Mucosa of stomach (tissue), 1 donor: ENCODE results near the gene P2RX5.
"Not testable (repeated sequence)": the region's sequence is repeated elsewhere in the genome, so short reads cannot be mapped to it uniquely, and the experiment has no call there.

Experiments
- H3K27me3 ChIP-seq: one replicate; pipeline ENCODE4 v1.7.0; 2013; ENCODE audit warnings: mild to moderate bottlenecking, low read length; ENCODE audit not compliant: control insufficient read depth, insufficient read depth
- H3K36me3 ChIP-seq: one replicate; pipeline ENCODE4 v1.7.0; 2013; ENCODE audit warnings: low read length; ENCODE audit not compliant: control insufficient read depth, insufficient read depth
- H3K4me1 ChIP-seq: one replicate; pipeline ENCODE4 v1.7.0; 2013; ENCODE audit warnings: mild to moderate bottlenecking, low read length; ENCODE audit not compliant: control insufficient read depth, insufficient read depth
- H3K4me3 ChIP-seq: one replicate; pipeline ENCODE4 v1.7.0; 2013; ENCODE audit warnings: low read length
- H3K9ac ChIP-seq: one replicate; pipeline ENCODE4 v1.7.0; 2013; ENCODE audit warnings: mild to moderate bottlenecking, low read length, moderate library complexity
- H3K9me3 ChIP-seq: one replicate; pipeline ENCODE4 v1.7.0; 2013; ENCODE audit warnings: mild to moderate bottlenecking, low read length, moderate library complexity; ENCODE audit not compliant: control insufficient read depth
- donor health status: Pancreatic carcinoma.

Gene P2RX5

GRCh38 chr17:3705718-3705984, 9.7 kb upstream of the P2RX5 start:
- not testable (repeated sequence) for H3K36me3 ChIP-seq, H3K27me3 ChIP-seq, H3K9ac ChIP-seq, H3K9me3 ChIP-seq, H3K4me1 ChIP-seq, H3K4me3 ChIP-seq

- H3K4me1 ChIP-seq: no peaks in the 10 kb centered on the region
- H3K4me3 ChIP-seq: no peak overlapping the region
- H3K9ac ChIP-seq: no peak overlapping the region
- no peaks in the 10 kb centered on the region for H3K9me3 ChIP-seq
- no peaks in the 10 kb centered on the region for H3K36me3 ChIP-seq
- no peaks in the 10 kb centered on the region for H3K27me3 ChIP-seq
Measured at GRCh38 chr17:3704931-3705717, 9.2 kb upstream of the P2RX5 start.

GRCh38 chr17:3702041-3702539, 6.1 kb upstream of the P2RX5 start:
- not testable (repeated sequence) for H3K9ac ChIP-seq, H3K4me3 ChIP-seq, H3K36me3 ChIP-seq, H3K4me1 ChIP-seq, H3K27me3 ChIP-seq, H3K9me3 ChIP-seq

- Histone ChIP-seq H3K9me3 (no peaks in the 10 kb centered on the region), H3K4me3 (no peak overlapping the region), H3K4me1 (peaks cover 10% of the 10 kb centered on the region), H3K9ac (no peak overlapping the region), H3K27me3 (peaks cover 26% of the 10 kb centered on the region), H3K36me3 (no peaks in the 10 kb centered on the region)
Measured at GRCh38 chr17:3699951-3700350, 4.0 kb upstream of the P2RX5 start.

GRCh38 chr17:3698139-3698538, 2.2 kb upstream of the P2RX5 start:
- no peak overlapping the region for H3K9ac ChIP-seq
- peaks cover 32% of the 10 kb centered on the region for H3K27me3 ChIP-seq
- no peaks in the 10 kb centered on the region for H3K9me3 ChIP-seq
- H3K4me3 ChIP-seq: no peak overlapping the region
- peaks cover 10% of the 10 kb centered on the region for H3K4me1 ChIP-seq
- H3K36me3 ChIP-seq: no peaks in the 10 kb centered on the region

GRCh38 chr17:3697103-3697476, 1.1 kb upstream of the P2RX5 start:
- H3K4me1 ChIP-seq: peaks cover 10% of the 10 kb centered on the region
- H3K4me3 ChIP-seq: no peak overlapping the region
- peaks cover 32% of the 10 kb centered on the region for H3K27me3 ChIP-seq
- H3K9ac ChIP-seq: no peak overlapping the region
- H3K9me3 ChIP-seq: no peaks in the 10 kb centered on the region
- no peaks in the 10 kb centered on the region for H3K36me3 ChIP-seq

GRCh38 chr17:3695129-3695722, 729 bp downstream of the P2RX5 start:
- H3K9me3 ChIP-seq: no peaks in the 10 kb centered on the region
- no peak overlapping the region for H3K4me3 ChIP-seq
- H3K9ac ChIP-seq: no peak overlapping the region
- peaks cover 10% of the 10 kb centered on the region for H3K4me1 ChIP-seq
- peaks cover 41% of the 10 kb centered on the region for H3K27me3 ChIP-seq
- no peaks in the 10 kb centered on the region for H3K36me3 ChIP-seq

- Histone ChIP-seq H3K9me3 (no peaks in the 10 kb centered on the region), H3K27me3 (peaks cover 41% of the 10 kb centered on the region), H3K9ac (no peak overlapping the region), H3K36me3 (no peaks in the 10 kb centered on the region), H3K4me1 (peaks cover 10% of the 10 kb centered on the region), H3K4me3 (no peak overlapping the region)
Measured at GRCh38 chr17:3693829-3694231, 2.1 kb downstream of the P2RX5 start.

GRCh38 chr17:3693141-3693540, 2.8 kb downstream of the P2RX5 start:
- H3K36me3 ChIP-seq: no peaks in the 10 kb centered on the region
- H3K9me3 ChIP-seq: no peaks in the 10 kb centered on the region
- no peak overlapping the region for H3K9ac ChIP-seq
- H3K4me1 ChIP-seq: peaks cover 10% of the 10 kb centered on the region
- peaks cover 41% of the 10 kb centered on the region for H3K27me3 ChIP-seq
- H3K4me3 ChIP-seq: no peak overlapping the region

- Histone ChIP-seq H3K9me3 (no peaks in the 10 kb centered on the region), H3K27me3 (peaks cover 36% of the 10 kb centered on the region), H3K4me1 (peaks cover 10% of the 10 kb centered on the region), H3K36me3 (no peaks in the 10 kb centered on the region), H3K9ac (no peak overlapping the region), H3K4me3 (no peak overlapping the region)
Measured at GRCh38 chr17:3692346-3692745, 3.6 kb downstream of the P2RX5 start.

GRCh38 chr17:3691617-3692067, 4.3 kb downstream of the P2RX5 start:
- no peak overlapping the region for H3K9ac ChIP-seq

GRCh38 chr17:3690094-3690715, 5.8 kb downstream of the P2RX5 start:
- Histone ChIP-seq H3K4me1 (peaks cover 3% of the 10 kb centered on the region), H3K27me3 (peaks cover 19% of the 10 kb centered on the region), H3K36me3 (no peaks in the 10 kb centered on the region), H3K9ac (no peak overlapping the region), H3K9me3 (no peaks in the 10 kb centered on the region), H3K4me3 (no peak overlapping the region)

More at GRCh38 chr17:3691617-3692067, 4.3 kb downstream of the P2RX5 start:
- peaks cover 31% of the 10 kb centered on the region for H3K27me3 ChIP-seq
- H3K9me3 ChIP-seq: no peaks in the 10 kb centered on the region
- H3K4me3 ChIP-seq: no peak overlapping the region
- H3K4me1 ChIP-seq: peaks cover 10% of the 10 kb centered on the region
- no peaks in the 10 kb centered on the region for H3K36me3 ChIP-seq
